GM12878 (cell line): Measurements from ENCODE around the gene STX1B. TPM values are rescaled to one million over a fixed set of nuclear protein-coding genes. Genes with fewer than 3 reads are reported as not detected.

Experiments used
- ATF7 ChIP-seq: fragments of 450-650 bp; IDR thresholded peaks from 2 replicates; pipeline ENCODE4 v1.6.1; 2016; ENCODE audit warnings: low read depth, mild to moderate bottlenecking
- EP300 ChIP-seq, 2 experiments: fragments of 150-350 bp in 1 of 2; IDR thresholded peaks; 2 replicates each; pipeline ENCODE4 v1.6.1; 2011 to 2012; ENCODE audit warnings: low read depth in 2 of 2, low read length in 2 of 2, borderline replicate concordance in 1 of 2, improper control_type of control experiment in 1 of 2, inconsistent platforms in 1 of 2; ENCODE audit not compliant: control insufficient read depth in 1 of 2
- IKZF2 ChIP-seq, 2 experiments: fragments of 450-650 bp; IDR thresholded peaks; 2 replicates each; pipeline ENCODE4 v1.6.1; 2017; ENCODE audit warnings: mild to moderate bottlenecking in 2 of 2, moderate library complexity in 2 of 2
- JUNB ChIP-seq: IDR thresholded peaks from 2 replicates; pipeline ENCODE4 v1.6.1; 2016; ENCODE audit warnings: antibody characterized with exemption, mild to moderate bottlenecking
- JUND ChIP-seq: IDR thresholded peaks from 2 replicates; pipeline ENCODE4 v1.6.1; 2012; ENCODE audit warnings: low read depth, mild to moderate bottlenecking, low read length, improper control_type of control experiment, moderate library complexity
- KDM1A ChIP-seq: fragments of 200-600 bp; sonication (generic); IDR thresholded peaks from 2 replicates; pipeline ENCODE4 v1.6.1; 2016; ENCODE audit warnings: borderline replicate concordance
- KLF5 ChIP-seq: fragments of 450-650 bp; IDR thresholded peaks from 2 replicates; pipeline ENCODE4 v1.6.1; 2014; ENCODE audit warnings: mild to moderate bottlenecking; ENCODE audit not compliant: partially characterized antibody
- MTA2 ChIP-seq: fragments of 450-650 bp; IDR thresholded peaks from 2 replicates; pipeline ENCODE4 v1.6.1; 2016; ENCODE audit warnings: low read depth, mild to moderate bottlenecking, moderate library complexity
- NBN ChIP-seq: fragments of 450-650 bp; IDR thresholded peaks from 2 replicates; pipeline ENCODE4 v1.6.1; 2016
- NFYB ChIP-seq: IDR thresholded peaks from 2 replicates; pipeline ENCODE4 v1.6.1; 2011; ENCODE audit warnings: low read depth, mild to moderate bottlenecking, low read length, improper control_type of control experiment, moderate library complexity; ENCODE audit not compliant: insufficient read depth
- PAX8 ChIP-seq: fragments of 450-650 bp; IDR thresholded peaks from 2 replicates; pipeline ENCODE4 v1.6.1; 2017; ENCODE audit warnings: mild to moderate bottlenecking, moderate library complexity
- RELA ChIP-seq: fragments of 450-650 bp; IDR thresholded peaks from 2 replicates; pipeline ENCODE4 v1.8.0; 2014; ENCODE audit warnings: borderline replicate concordance; ENCODE audit not compliant: partially characterized antibody
- SPI1 ChIP-seq: IDR thresholded peaks from 2 replicates; pipeline ENCODE4 v1.6.1; 2011; ENCODE audit warnings: low read depth, mild to moderate bottlenecking, low read length, moderate library complexity, borderline replicate concordance; ENCODE audit not compliant: insufficient read depth
- STAT1 ChIP-seq: fragments of 450-650 bp; conservative IDR thresholded peaks from 2 replicates; pipeline ENCODE4 v1.6.1; 2014; ENCODE audit warnings: antibody characterized with exemption, mild to moderate bottlenecking
- TAF1 ChIP-seq: IDR thresholded peaks from 2 replicates; pipeline ENCODE4 v1.6.1; 2011; ENCODE audit warnings: mild to moderate bottlenecking, low read depth, low read length, borderline replicate concordance
- TARDBP ChIP-seq: IDR thresholded peaks from 2 replicates; pipeline ENCODE4 v1.6.1; 2016; ENCODE audit warnings: borderline replicate concordance
- ZBED1 ChIP-seq: IDR thresholded peaks from 2 replicates; pipeline ENCODE4 v1.6.1; 2016; ENCODE audit warnings: borderline replicate concordance
- ZNF274 ChIP-seq: IDR thresholded peaks from one replicate; pipeline ENCODE4 v1.8.0; 2011; ENCODE audit not compliant: insufficient read length, insufficient read depth
- ZSCAN29 ChIP-seq: fragments of 450-650 bp; IDR thresholded peaks from 2 replicates; pipeline ENCODE4 v1.6.1; 2017; ENCODE audit warnings: mild to moderate bottlenecking, moderate library complexity
- ZZZ3 ChIP-seq: IDR thresholded peaks from 2 replicates; pipeline ENCODE4 v1.6.1; 2011; ENCODE audit warnings: low read depth; ENCODE audit not compliant: control insufficient read depth, insufficient read length
- polyA plus RNA-seq, 11 experiments: library from polyadenylated mRNA; depleted of rRNA in 4 of 11; unstranded in 6 of 11; stranded (reverse) in 5 of 11; fragments of >200 nt; fragmentation: Nextera tagmentation in 4 of 11; fragmentation: Illumina TruSeq in 1 of 11; extraction: Ambion mirVana in 4 of 11; extraction: Trizol in 1 of 11; gene quantifications; 1 replicate in 1 of 11; 2 replicates in 10 of 11; pipeline versions ENCODE4 v1.2.1 to v1.2.3, GENCODE V29; 2011 to 2016; ENCODE audit warnings: inconsistent platforms in 2 of 11, missing spikeins in 2 of 11, low read depth in 1 of 11
- total RNA-seq, 4 experiments: library from RNA; depleted of rRNA in 3 of 4; stranded (reverse); fragments of >200 nt in 3 of 4; fragmentation: Illumina TruSeq in 1 of 4; extraction: Trizol in 1 of 4; gene quantifications; 2 replicates each; pipeline versions ENCODE4 v1.2.1 to v1.2.3, GENCODE V29; 2013 to 2021
- TF ChIP-seq, protein P1 (sequence below): fragments of 450-650 bp; conservative IDR thresholded peaks from 2 replicates; pipeline ENCODE4 v1.6.1; 2017; ENCODE audit warnings: mild to moderate bottlenecking, moderate library complexity
- TF ChIP-seq, protein P2 (sequence below), 3 experiments: IDR thresholded peaks in 2 of 3; conservative IDR thresholded peaks in 1 of 3; 2 replicates each; pipeline ENCODE4 v1.5.1; 2011; ENCODE audit warnings: low read depth in 3 of 3, low read length in 3 of 3, mild to moderate bottlenecking in 3 of 3, control low read depth in 2 of 3, moderate library complexity in 2 of 3, inconsistent platforms in 1 of 3, mixed read lengths in 1 of 3; ENCODE audit not compliant: control insufficient read depth in 2 of 3, insufficient read depth in 1 of 3; ENCODE audit errors: extremely low read depth in 1 of 3
- TF ChIP-seq, protein P3 (sequence below): fragments of 150-350 bp; IDR thresholded peaks from 2 replicates; pipeline ENCODE4 v1.6.1; 2014; ENCODE audit warnings: mild to moderate bottlenecking, low read depth, low read length
- TF ChIP-seq, protein P4 (sequence below): fragments of 450-650 bp; IDR thresholded peaks from 2 replicates; pipeline ENCODE4 v1.6.1; 2014; ENCODE audit warnings: mild to moderate bottlenecking

The STX1B gene
- total and polyA plus RNA-seq, 10 of the 15 experiments (the other 5 are each of a cell fraction or from before 2014, with no cell fraction given) = 0.22 to 2.5 (median 1.1) TPM

DNA sequence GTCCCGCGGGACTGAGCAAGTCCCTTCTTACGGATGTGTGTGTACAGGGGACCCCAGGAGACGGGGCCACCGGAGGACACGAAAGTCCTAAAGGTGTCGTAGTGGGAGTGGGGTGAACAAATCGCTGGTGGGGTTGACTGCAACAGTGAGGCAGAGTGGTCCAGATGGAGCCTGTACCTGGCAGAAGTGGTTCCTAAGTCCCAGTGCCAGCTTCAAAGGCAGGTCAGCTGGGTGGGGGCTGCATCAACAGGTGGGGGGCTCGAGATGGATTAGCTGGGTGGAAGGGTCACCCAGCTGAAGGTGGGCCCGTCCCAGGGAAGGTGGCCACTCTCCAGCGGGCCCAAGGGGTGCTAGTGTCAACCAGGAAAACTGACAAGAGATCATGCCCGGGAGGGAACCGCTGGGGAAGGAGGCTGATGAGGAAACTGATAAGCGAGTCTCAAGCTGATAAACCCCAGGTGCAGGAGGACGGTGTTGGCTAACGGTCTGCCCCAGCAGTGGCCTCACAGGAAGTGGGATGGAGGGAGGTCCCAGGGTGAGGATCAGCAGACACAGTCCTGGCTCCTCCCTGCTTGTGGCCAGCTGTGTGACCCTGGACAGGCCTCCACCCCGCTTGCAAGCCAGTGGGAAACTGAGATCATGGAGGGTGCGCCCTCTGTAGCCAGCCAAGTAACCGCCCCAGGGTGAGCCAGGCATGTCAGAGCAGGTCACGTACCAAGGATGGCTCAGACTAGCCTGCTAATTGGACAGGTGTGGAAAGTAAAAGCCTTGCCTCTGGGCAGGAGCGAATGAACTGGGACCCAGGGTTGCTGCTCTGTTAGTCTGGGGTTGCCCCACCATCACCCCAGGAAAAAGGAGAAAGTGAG is 60.6 kb downstream of the STX1B start (continued):
- peak; percentile 46; the same call in 1 of the 2 replicates for TF ChIP-seq ATF7
- TF ChIP-seq TAF1 = 0 out of 2 replicates have a peak, but pooled peaks have one; percentile 11
- TF ChIP-seq KLF5 = no peak
- no peak for TF ChIP-seq ZZZ3
- peak; percentile 49; the same call in 1 of the 2 replicates for TF ChIP-seq MTA2
- TF ChIP-seq IKZF2 (IDR thresholded peaks at IDR 0.05) = peak; percentile 42 to 62; a peak in 2 of 4 replicates
- TF ChIP-seq JUNB = no peak
- TF ChIP-seq JUND = no peak
- TF ChIP-seq PAX8 = no peak
- TF ChIP-seq STAT1 = no peak
- TF ChIP-seq NFYB = no peak
- 0 out of 4 replicates have a peak, but pooled peaks of 1 of the 2 experiments have one; percentile 6 for TF ChIP-seq EP300 (IDR thresholded peaks at IDR 0.05; ENCODE audit: borderline replicate concordance in 1 of 2, control insufficient read depth in 1 of 2, low read depth in 2 of 2, low read length in 2 of 2)
- TF ChIP-seq TARDBP = no peak
- TF ChIP-seq NBN = peak; percentile 65; the same call in 1 of the 2 replicates
- no peak for TF ChIP-seq ZBED1
- TF ChIP-seq, protein P1, sequence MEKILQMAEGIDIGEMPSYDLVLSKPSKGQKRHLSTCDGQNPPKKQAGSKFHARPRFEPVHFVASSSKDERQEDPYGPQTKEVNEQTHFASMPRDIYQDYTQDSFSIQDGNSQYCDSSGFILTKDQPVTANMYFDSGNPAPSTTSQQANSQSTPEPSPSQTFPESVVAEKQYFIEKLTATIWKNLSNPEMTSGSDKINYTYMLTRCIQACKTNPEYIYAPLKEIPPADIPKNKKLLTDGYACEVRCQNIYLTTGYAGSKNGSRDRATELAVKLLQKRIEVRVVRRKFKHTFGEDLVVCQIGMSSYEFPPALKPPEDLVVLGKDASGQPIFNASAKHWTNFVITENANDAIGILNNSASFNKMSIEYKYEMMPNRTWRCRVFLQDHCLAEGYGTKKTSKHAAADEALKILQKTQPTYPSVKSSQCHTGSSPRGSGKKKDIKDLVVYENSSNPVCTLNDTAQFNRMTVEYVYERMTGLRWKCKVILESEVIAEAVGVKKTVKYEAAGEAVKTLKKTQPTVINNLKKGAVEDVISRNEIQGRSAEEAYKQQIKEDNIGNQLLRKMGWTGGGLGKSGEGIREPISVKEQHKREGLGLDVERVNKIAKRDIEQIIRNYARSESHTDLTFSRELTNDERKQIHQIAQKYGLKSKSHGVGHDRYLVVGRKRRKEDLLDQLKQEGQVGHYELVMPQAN = 0 out of 2 replicates have a peak, but pooled peaks have one; percentile 51
- no peak for TF ChIP-seq KDM1A
- no peak for TF ChIP-seq ZNF274
- 0 out of 2 replicates have a peak, but pooled peaks have one; percentile 5 for TF ChIP-seq ZSCAN29
- TF ChIP-seq RELA = no peak
- TF ChIP-seq, protein P2, sequence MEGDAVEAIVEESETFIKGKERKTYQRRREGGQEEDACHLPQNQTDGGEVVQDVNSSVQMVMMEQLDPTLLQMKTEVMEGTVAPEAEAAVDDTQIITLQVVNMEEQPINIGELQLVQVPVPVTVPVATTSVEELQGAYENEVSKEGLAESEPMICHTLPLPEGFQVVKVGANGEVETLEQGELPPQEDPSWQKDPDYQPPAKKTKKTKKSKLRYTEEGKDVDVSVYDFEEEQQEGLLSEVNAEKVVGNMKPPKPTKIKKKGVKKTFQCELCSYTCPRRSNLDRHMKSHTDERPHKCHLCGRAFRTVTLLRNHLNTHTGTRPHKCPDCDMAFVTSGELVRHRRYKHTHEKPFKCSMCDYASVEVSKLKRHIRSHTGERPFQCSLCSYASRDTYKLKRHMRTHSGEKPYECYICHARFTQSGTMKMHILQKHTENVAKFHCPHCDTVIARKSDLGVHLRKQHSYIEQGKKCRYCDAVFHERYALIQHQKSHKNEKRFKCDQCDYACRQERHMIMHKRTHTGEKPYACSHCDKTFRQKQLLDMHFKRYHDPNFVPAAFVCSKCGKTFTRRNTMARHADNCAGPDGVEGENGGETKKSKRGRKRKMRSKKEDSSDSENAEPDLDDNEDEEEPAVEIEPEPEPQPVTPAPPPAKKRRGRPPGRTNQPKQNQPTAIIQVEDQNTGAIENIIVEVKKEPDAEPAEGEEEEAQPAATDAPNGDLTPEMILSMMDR (IDR thresholded peaks at IDR 0.05 in 2 of 3, conservative IDR thresholded peaks at IDR 0.05 in 1 of 3; ENCODE audit: control insufficient read depth in 2 of 3, extremely low read depth in 1 of 3, insufficient read depth in 1 of 3, low read depth in 3 of 3, low read length in 3 of 3) = peak; percentile 15 to 27 (median 27); a peak in 3 of 6 replicates
- TF ChIP-seq, protein P3, sequence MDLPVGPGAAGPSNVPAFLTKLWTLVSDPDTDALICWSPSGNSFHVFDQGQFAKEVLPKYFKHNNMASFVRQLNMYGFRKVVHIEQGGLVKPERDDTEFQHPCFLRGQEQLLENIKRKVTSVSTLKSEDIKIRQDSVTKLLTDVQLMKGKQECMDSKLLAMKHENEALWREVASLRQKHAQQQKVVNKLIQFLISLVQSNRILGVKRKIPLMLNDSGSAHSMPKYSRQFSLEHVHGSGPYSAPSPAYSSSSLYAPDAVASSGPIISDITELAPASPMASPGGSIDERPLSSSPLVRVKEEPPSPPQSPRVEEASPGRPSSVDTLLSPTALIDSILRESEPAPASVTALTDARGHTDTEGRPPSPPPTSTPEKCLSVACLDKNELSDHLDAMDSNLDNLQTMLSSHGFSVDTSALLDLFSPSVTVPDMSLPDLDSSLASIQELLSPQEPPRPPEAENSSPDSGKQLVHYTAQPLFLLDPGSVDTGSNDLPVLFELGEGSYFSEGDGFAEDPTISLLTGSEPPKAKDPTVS = no peak
- no peak; the same call in 1 of the 2 replicates for TF ChIP-seq SPI1
- TF ChIP-seq, protein P4, sequence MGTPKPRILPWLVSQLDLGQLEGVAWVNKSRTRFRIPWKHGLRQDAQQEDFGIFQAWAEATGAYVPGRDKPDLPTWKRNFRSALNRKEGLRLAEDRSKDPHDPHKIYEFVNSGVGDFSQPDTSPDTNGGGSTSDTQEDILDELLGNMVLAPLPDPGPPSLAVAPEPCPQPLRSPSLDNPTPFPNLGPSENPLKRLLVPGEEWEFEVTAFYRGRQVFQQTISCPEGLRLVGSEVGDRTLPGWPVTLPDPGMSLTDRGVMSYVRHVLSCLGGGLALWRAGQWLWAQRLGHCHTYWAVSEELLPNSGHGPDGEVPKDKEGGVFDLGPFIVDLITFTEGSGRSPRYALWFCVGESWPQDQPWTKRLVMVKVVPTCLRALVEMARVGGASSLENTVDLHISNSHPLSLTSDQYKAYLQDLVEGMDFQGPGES = no peak
